GM06990 (cell line): Measurements from ENCODE around the gene SIRT4.
A peak's percentile ranks its signal among the peaks of the same experiment; 100 is the strongest.

Source experiments
- DNase-seq: peaks from one replicate; pipeline ENCODE4 v3.0.0-alpha.2; 2011; ENCODE audit not compliant: insufficient read length; ENCODE audit errors: extremely low read depth
- H3K27me3 ChIP-seq: replicated peaks from 2 replicates; pipeline ENCODE4 v1.6.0; 2011; ENCODE audit warnings: low read length; ENCODE audit not compliant: control insufficient read depth, insufficient read depth
- H3K36me3 ChIP-seq: 2 replicates; pipeline ENCODE4 v1.5.1; 2011; ENCODE audit warnings: low read length; ENCODE audit not compliant: control insufficient read depth, insufficient read depth
- H3K4me3 ChIP-seq: replicated peaks from 2 replicates; pipeline ENCODE4 v1.5.1; 2011; ENCODE audit warnings: low read depth, mild to moderate bottlenecking, control low read depth, low read length
- TF ChIP-seq, protein P1 (sequence below): IDR thresholded peaks from 2 replicates; pipeline ENCODE4 v1.5.1; 2011; ENCODE audit warnings: low read length, control low read depth, mild to moderate bottlenecking, inconsistent platforms; ENCODE audit not compliant: insufficient read depth, poor library complexity, severe bottlenecking

SIRT4 gene

DNA sequence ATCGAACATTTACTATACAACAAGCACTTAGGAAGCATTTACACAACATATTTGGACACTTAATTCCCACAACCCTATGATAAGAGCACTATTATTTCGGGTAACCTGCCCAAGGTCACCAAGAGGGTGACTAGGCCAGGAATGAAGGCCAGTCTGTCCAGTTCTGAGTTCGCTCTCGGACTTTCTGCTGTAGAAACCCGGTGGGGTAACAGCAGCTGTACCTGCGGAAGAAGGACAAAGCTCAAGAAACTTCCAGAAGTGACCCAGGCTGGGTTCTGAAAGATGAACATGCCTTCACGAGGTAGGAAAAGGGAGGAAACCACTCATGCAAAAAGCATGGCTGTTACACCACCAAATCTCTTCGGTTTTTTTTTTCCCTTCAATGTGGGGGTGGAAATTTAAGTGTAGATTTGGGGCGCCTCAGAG is 14.7 kb downstream of the SIRT4 start:
- TF ChIP-seq, protein P1, sequence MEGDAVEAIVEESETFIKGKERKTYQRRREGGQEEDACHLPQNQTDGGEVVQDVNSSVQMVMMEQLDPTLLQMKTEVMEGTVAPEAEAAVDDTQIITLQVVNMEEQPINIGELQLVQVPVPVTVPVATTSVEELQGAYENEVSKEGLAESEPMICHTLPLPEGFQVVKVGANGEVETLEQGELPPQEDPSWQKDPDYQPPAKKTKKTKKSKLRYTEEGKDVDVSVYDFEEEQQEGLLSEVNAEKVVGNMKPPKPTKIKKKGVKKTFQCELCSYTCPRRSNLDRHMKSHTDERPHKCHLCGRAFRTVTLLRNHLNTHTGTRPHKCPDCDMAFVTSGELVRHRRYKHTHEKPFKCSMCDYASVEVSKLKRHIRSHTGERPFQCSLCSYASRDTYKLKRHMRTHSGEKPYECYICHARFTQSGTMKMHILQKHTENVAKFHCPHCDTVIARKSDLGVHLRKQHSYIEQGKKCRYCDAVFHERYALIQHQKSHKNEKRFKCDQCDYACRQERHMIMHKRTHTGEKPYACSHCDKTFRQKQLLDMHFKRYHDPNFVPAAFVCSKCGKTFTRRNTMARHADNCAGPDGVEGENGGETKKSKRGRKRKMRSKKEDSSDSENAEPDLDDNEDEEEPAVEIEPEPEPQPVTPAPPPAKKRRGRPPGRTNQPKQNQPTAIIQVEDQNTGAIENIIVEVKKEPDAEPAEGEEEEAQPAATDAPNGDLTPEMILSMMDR: no peak
- H3K27me3 ChIP-seq: no peaks in the 10 kb centered on the region
- peak overlapping the region; percentile 77 for H3K4me3 ChIP-seq
- no peak for DNase-seq
- H3K36me3 ChIP-seq: no peaks in the 10 kb centered on the region

DNA sequence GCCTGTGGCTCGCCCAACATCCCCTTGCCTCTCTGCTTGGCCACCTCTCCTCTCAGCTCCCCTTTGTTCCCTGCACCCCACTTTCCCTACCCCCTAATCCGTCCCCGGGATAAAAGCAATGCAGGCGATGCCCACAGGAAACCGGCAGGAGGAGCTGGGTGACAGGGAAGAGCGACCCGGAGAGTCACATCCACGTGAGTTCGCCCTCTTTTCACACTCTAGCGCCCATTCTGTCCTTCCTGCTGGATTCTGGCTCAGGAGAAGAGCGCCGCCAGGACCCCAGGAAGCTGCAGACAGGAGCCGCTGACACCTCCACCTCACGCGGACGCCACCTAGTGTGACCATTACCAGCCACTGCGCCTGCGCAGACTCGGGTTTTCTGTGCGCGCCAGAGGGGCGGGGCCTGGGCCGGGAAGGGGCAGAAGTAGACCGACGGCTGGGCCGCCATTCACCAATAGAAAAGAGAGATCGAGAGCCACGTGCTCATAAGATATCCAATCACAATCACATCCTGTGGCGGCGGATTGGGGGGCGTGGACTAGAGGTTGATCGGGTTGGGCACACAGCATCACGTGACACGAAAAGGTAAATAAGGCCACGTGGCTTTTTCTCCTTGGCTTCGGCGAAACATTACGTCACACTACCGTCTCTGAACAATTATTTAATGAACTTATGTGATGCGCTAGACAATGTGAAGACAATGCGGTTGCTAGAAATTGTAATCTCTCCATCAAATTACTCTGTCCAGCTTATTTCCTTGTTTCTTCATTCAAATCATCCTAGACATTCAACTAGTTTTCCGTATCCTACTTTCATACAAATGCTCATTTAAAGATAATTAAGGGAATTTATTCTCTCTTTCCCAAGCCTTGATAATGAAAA is 15.3 kb downstream of the SIRT4 start:
- Histone ChIP-seq H3K27me3 (no peaks in the 10 kb centered on the region), H3K4me3 (peak overlapping the region; percentile 77), H3K36me3 (no peaks in the 10 kb centered on the region)
- TF ChIP-seq, protein P1: peak; percentile 63
- peak; percentile 97 for DNase-seq

DNA sequence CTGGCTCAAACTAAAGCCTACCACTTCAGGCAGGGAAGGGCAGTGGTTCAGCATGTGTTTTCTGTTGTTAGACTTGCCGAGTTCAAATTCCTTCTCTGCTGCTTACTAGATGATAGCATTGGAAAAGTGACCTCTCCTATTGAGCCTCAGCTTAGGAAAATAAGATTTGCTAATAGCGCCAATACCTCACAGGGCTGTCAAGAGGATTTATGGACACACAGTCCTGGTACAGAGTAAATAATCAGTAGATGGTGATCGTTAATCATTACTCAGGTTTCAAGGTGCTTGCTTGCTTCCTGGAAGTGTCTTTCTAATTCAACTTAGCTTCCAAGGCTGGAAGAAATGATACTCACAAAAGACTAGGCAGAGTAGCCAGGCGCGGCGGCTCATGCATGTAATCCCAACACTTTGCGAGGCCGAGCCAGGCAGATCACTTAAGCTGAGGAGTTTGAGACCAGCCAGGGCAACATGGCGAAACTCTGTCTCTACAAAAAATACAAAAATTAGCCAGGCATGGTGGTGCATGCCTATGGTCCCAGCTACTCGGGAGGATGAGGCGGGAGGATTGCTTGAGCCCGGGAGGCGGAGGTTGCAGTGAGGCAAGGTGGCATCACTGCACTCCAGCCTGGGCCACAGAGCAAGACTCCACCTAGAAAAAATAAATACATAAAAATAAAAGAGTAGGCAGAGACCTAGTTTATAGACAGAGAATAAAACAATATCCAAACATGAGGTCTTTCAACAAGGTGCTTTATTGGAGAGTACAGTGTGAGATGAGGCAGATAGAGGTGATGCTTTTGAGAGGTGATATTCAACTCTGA is 19.5 kb downstream of the SIRT4 start:
- no peak overlapping the region for H3K4me3 ChIP-seq
- no peak for DNase-seq
- TF ChIP-seq, protein P1: no peak
- no peaks in the 10 kb centered on the region; the same call in 1 of the 2 replicates for H3K27me3 ChIP-seq
- H3K36me3 ChIP-seq: no peaks in the 10 kb centered on the region

DNA sequence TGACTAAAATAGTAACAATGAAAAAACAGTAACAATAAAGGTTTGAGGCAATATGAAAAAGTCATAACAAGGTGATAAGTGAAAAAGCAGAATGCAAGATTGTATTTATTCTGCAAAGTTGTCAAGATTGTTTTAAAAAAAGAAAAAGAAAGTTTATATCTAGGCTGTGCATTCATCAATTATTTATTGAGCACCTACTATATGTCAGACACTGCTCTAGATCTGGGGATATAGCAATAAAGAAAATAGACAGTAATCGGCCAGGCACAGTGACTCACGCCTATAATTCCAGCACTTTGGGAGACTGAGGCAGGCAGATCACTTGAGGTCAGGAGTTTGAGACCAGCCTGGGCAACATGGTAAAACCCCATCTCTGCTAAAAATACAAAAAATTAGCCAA is 21.7 kb downstream of the SIRT4 start:
- TF ChIP-seq, protein P1: no peak
- H3K4me3 ChIP-seq: no peak overlapping the region
- no peak for DNase-seq
- H3K36me3 ChIP-seq: no peaks in the 10 kb centered on the region
- no peaks in the 10 kb centered on the region; the same call in 1 of the 2 replicates for H3K27me3 ChIP-seq

DNA sequence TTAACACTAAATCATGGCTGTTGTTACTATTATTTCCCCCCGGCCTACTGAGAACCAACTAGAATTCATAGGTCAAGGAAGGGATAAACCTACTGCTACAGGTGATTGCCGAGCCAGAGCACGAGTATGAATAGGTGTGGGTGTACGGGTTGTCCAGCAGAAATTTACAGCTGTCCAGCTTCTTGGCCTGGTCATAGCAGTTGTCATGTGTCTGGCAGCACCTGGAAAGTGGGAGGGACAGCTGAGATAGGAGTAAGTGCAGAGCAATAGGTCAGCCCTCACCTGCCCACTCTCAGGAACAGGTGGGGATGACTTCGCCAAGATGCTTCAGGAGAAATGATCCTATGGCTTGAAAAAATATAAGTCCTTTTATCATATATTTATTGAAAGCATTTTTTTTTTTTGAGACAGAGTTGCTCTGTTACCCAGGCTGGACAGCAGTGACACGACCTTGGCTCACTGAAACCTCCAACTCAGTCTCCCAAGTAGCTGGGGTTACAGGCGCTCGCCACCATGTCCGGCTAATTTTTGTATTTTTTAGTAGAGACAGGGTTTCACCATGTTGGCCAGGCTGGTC is 22.8 kb downstream of the SIRT4 start:
- no peak overlapping the region for H3K4me3 ChIP-seq
- no peaks in the 10 kb centered on the region; the same call in 1 of the 2 replicates for H3K27me3 ChIP-seq
- TF ChIP-seq, protein P1: no peak
- no peaks in the 10 kb centered on the region for H3K36me3 ChIP-seq
- DNase-seq: no peak
